ENCODE results near the gene OR5K2. TPM values are rescaled to one million over a fixed set of nuclear protein-coding genes. Genes with fewer than 3 reads are reported as not detected.

Gene OR5K2
- total RNA-seq, result not detected

DNA sequence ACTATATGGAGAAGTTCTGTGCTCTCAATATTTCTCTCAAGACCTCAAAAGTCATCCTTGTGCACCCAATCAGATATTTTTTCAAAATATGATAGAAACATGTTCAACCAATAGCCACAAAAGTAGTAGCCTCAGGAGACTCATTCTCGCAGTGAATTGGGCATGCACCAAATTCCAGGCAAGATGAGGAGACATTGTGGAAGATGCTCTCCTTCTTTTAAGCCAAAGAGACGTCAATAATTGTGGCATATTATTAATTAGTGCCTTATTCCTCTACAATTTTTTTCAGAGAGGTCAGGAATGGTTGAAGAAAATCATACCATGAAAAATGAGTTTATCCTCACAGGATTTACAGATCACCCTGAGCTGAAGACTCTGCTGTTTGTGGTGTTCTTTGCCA is at the start of gene OR5K2:
Gene OR5K2 (plus strand): TSS at position 301 of the 400 bp plus-strand sequence. CDS start 0 bp downstream, at position 301.
- no peak for ATAC-seq

DNA sequence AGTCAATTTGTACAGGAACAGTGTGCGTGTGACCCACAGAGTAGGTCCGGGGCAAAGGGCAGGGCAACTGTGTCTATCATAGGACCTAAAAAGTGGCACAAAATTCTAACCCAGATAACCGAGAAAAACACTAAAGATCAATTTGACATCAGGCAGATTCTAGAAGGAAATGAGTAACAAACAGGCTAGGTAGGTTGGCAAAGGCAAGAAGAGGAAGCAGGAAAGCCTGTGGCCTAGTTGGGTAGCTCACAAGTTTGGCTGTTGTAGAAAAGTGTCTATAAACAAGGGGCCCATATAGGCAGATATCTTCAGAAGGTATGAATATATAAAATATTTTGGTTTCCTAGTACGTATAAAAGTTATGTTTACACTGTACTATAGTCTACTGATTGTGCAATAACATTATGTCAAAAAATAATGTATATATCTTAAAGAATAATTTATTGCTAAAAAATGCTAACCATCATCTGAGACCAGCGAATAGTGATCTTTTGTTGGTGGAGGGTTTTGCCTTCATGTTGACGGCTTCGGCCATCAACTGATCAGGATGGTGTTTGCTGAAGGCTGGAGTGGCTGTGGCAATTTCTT is 47.8 kb upstream of the OR5K2 start:
- ATAC-seq, result no peak

GRCh38 chr3:98450372-98450771 is 47.1 kb upstream of the OR5K2 start:
- no peak for ATAC-seq

DNA sequence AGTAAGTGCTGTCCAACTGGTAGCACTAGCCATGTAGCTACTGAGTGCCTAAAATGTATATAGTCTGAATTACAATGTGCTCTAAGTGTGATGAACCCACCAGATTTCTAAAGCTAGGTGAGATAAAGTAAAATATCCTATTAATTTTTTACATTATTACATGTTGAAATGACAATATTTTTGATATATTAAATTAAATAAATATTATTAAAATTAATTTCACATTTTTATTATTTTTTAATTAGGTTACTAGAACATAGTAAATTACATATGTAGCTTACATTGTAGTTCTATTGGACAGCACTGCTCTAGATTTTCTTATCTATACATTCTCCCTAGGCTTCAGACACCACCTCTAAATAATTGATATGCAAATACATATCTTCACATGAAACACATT is 43.7 kb upstream of the OR5K2 start:
- no peak for ATAC-seq

GRCh38 chr3:98454929-98455328 is 42.6 kb upstream of the OR5K2 start:
- ATAC-seq, result no peak

GRCh38 chr3:98457543-98457942 is 39.9 kb upstream of the OR5K2 start:
- no peak for ATAC-seq

DNA sequence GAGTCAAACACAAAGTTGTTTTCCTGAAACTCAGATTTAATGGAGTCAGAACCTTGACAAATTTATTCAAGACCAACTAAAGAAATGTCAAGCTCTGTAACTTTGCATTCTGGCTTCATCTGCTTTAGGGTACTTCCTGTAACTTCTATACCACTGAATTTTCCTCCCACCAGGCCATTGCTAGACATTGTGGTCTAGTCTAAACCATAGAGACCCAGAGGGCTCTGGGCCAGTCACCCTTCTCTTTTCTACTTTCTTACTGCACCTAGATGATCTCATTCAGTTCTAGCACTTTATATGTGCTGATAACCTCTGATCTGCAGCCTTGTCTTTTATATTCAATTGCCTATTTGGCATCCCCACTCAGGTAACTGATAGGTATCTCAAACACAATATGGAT is 37.3 kb upstream of the OR5K2 start:
- no peak for ATAC-seq

DNA sequence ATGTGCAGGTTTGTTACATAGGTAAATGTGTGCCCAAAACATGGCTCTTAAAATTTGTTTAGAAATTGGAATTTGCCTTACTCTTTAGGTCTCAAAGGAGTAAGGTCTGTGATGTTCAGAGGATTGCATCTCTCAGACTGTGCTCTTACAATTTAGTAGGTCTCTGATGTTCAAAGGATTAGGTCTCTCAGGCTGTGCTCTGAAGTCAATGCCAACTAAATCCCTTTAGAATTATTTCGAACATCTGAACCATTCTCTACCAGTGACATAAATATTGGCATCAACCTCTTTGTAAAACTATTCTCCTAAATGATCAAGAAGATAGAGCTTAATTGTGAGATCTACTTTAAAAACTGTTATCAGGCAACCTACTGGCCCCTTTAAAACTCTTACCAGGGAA is 34.6 kb upstream of the OR5K2 start, which contains the start of gene OR5K1:
Gene OR5K1 (plus strand): TSS at position 301 of the 400 bp plus-strand sequence. CDS start 6,376 bp downstream, outside the sequence.
- no peak for ATAC-seq

DNA sequence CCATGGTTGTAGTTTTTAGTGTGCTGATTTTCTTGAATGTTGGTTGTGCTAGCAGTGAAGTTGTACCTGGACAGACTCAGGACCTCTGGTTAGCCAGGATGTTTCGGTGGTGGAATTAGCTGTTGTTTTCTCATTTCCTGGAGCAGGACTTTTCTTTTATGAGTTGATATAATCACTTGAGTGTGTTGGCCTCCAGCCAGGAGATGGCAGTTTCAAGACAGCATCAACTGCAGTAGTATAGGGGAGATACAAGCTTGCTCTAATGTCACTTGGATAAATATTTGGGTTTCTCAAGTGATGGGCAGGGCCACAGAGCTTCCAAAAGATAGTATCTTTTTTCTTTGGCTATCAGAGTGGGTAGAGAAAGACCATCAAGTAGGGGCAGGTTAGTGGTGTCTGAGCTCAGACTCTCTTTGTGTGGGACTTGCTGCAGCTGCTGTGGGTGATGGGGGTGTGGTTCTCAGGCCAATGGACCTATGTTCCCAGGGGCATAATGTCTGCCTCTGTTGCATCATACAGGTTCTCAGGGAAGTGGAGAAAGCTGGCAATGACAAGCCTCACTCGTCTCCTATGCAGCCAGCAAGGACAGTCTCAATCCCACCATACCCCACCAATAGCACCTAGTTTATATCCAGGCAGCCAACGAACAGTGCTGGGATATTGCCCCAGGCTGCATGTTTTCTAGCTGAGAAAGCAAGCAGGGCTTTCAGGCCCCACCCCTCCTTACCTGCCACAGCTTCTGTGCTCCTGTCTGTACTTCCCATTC is 14.6 kb upstream of the OR5K2 start:
- peak; percentile 32 for ATAC-seq

DNA sequence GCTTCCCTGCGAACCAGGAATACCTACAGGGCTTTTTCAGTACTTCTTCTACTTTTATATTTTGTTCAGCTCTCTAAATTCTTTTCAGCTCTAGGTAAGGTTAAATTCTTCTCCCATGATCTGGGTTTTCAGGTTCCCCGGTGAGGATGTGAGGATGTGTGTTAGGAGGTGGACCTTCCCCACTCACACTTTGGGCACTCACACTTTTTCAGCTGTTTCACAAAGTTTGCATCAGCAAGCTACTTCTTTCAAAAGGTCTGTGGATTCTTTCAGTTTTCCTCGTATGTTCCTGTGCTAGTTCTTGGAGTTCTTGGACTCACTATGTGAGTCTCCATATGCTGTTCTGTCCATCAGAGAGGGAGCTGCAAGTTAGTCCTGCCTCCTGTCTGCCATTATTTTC is 13.9 kb upstream of the OR5K2 start:
- ATAC-seq, result no peak

GRCh38 chr3:98500019-98500418 is 2.5 kb downstream of the OR5K2 start:
- peak; percentile 100 for ATAC-seq

GRCh38 chr3:98501270-98501669 is 3.8 kb downstream of the OR5K2 start:
- no peak for ATAC-seq

GRCh38 chr3:98501863-98502576 is 4.5 kb downstream of the OR5K2 start:
- peak; percentile 65 for ATAC-seq

- ATAC-seq, result no peak
Measured at GRCh38 chr3:98504539-98504938, 7.1 kb downstream of the OR5K2 start.

- no peak for ATAC-seq
Measured at GRCh38 chr3:98508582-98508981, 11.1 kb downstream of the OR5K2 start.

- ATAC-seq, result peak; percentile 72
Measured at GRCh38 chr3:98512576-98512975, 15.1 kb downstream of the OR5K2 start.

DNA sequence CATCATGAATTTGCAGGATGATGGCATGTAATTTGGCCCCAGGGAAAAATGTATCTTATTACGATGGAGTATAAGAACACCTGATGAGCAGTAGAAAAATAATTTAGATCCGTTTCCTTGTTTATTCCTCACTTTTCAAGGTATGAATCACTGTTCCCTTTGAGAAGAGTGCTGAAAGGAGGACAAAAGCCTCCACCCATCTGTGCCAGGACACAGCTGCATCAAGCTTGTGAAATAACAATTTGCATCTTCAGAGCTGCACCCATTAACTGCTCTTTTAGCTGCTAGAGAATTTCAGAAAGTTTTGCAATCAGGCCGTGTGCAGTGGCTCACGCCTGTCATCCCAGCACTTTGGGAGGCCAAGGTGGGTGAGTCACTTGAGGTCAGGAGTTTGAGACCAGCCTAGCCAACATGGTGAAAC is 15.6 kb downstream of the OR5K2 start:
- peak; percentile 98 for ATAC-seq

- no peak for ATAC-seq
Measured at GRCh38 chr3:98513736-98514135, 16.3 kb downstream of the OR5K2 start.

- ATAC-seq, result no peak
Measured at GRCh38 chr3:98514948-98515347, 17.5 kb downstream of the OR5K2 start.

GRCh38 chr3:98518816-98519215 is 21.3 kb downstream of the OR5K2 start:
- ATAC-seq, result no peak

GRCh38 chr3:98519351-98519750 is 21.9 kb downstream of the OR5K2 start:
- no peak for ATAC-seq

GRCh38 chr3:98521897-98522543 is 24.5 kb downstream of the OR5K2 start:
- peak; percentile 74 for ATAC-seq
